ENCODE data around the gene CPXM1.
"Not testable (repeated sequence)": the region's sequence is repeated elsewhere in the genome, so short reads cannot be mapped to it uniquely, and the experiment has no call there.

The CPXM1 gene

GRCh38 chr20:2820896-2821869, 20.8 kb upstream of the CPXM1 start:
- DNase-seq (ENCODE audit: low spot score), result no peak

GRCh38 chr20:2820084-2820895, 19.9 kb upstream of the CPXM1 start:
- DNase-seq (ENCODE audit: low spot score), result peak; percentile 43

DNA sequence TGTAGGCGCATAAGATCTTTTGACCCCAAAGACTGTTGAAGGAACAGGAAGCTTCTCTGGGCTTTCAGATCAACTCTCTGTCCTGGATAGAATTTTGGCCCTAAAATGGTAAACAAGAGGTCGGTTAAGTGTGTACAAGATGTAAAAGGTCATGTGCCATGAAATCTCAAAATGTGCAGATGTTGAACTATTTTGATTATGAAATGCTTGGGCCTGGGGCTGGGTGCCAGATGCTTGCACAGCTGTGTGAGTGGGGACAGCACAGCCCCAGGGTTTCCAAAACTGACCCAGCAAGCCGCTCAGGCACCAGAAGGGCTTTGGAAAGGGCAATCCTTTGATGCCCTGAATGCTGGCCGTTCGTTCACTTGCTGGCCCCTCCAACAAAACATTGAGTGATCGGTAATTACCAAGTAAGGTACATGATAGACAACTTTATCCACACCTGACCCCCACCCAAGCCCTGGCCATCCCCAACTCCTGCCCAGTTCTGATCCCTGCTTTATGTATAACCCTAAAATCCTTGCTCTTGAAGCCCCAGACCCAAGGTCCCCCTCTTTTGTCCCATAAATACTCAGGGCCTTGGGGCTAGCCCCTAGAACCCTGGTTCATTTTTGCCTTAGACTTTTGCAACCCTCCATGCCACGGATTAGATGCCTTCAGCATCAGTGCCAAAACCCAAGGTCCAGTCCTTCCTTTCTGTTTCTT, 17.6 kb upstream of the CPXM1 start:
- DNase-seq (ENCODE audit: low spot score), result no peak

- no peak for DNase-seq (ENCODE audit: low spot score)
These were observed 16.9 kb upstream of the CPXM1 start for GRCh38 chr20:2817341-2817726.

- DNase-seq (ENCODE audit: low spot score), result no peak
These were observed 16.3 kb upstream of the CPXM1 start for GRCh38 chr20:2816583-2817340.

DNA sequence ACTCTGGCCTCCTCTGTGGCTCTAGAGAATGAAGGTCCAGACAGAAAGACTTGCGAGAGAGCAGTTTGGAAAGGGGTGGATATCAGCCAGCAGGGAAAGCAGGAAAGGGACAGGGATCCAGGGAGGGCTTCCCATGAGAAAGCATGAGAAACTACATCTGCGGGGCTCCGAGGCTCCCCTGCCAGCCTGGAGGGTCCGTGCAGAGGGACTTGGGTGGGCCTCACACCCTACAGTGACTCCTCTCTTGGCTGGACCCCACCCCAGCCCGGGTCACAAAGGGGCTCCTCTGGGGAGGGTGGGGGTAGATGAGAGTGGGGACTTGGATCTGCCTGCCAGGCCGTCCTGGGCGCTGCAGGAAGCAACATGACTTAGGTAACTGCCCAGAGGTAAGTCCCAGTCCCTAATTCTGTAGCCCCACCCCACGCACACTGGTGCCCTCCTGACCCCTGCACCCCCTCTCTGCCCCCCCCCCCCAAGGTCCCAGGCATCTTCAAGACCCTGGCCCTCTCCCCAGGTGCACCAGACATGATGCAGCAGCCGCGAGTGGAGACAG, 15.7 kb upstream of the CPXM1 start, which contains the start of gene TMEM239:
Gene TMEM239, plus strand, starts transcription at position 335 of the 553 bp plus-strand sequence. Its CDS starts 191 bp downstream, at position 526.
- no peak for DNase-seq (ENCODE audit: low spot score)

- no peak for DNase-seq (ENCODE audit: low spot score)
These were observed 14.9 kb upstream of the CPXM1 start for GRCh38 chr20:2815242-2815900.

GRCh38 chr20:2814587-2815051, 14.2 kb upstream of the CPXM1 start, which contains the start of gene C20orf141:
TSS of gene C20orf141 (plus strand) at chr20:2814987. CDS start at chr20:2815185, 198 bp downstream.
- DNase-seq (ENCODE audit: low spot score), result peak; percentile 88

DNA sequence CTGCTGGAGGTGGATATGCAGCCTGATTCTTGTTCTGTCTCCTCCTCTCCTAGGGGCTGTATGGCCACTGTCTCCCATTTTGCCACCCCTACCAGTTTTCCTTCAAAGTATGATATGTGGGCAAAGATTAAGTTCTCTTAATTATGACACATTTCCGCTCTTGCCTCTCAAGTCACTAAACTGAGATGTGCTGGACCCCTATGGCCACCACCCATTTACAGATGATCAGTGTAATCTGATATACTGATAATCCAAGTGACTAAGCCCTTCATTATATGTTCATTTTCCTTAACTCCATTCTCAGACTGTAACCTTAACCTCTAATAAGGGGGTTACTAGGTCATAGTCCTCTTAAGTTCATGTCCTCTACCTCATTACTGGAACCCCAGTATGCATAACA, 13.6 kb upstream of the CPXM1 start:
- no peak for DNase-seq (ENCODE audit: low spot score)

GRCh38 chr20:2812189-2812588, 11.8 kb upstream of the CPXM1 start:
- DNase-seq (ENCODE audit: low spot score), result no peak

GRCh38 chr20:2809690-2810089, 9.3 kb upstream of the CPXM1 start:
- DNase-seq (ENCODE audit: low spot score), result no peak

- DNase-seq (ENCODE audit: low spot score), result not testable (repeated sequence)
These were observed 7.5 kb upstream of the CPXM1 start for GRCh38 chr20:2807929-2808328.

- no peak for DNase-seq (ENCODE audit: low spot score)
These were observed 6.6 kb upstream of the CPXM1 start for GRCh38 chr20:2807019-2807418.

DNA sequence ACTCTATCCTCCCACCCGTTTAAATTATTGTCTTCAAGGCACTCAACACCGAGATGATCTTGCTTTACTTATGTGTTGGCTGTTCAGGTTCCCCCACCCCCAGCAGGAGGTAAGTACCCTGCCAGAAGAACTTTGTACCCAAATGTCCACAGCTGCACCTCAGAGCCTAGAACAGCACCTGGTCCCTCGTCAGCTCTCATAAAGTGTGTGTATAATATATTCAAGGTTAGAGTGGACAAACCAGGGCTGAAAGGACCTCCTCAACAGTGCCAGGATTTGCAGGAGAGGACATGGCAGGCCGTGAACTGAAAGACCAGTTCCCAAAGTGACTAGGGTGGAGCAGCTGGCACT, 5.9 kb upstream of the CPXM1 start:
- no peak for DNase-seq (ENCODE audit: low spot score)

- DNase-seq (ENCODE audit: low spot score), result peak; percentile 58
These were observed 5.4 kb upstream of the CPXM1 start for GRCh38 chr20:2805689-2806350.

GRCh38 chr20:2804852-2805688, 4.6 kb upstream of the CPXM1 start:
- DNase-seq (ENCODE audit: low spot score), result no peak

GRCh38 chr20:2804041-2804828, 3.8 kb upstream of the CPXM1 start:
- no peak for DNase-seq (ENCODE audit: low spot score)

- DNase-seq (ENCODE audit: low spot score), result no peak
These were observed 880 bp upstream of the CPXM1 start for GRCh38 chr20:2801286-2801728.

Measured in COLO829 (cell line).